ENCODE data around the gene CALN1.

DNA sequence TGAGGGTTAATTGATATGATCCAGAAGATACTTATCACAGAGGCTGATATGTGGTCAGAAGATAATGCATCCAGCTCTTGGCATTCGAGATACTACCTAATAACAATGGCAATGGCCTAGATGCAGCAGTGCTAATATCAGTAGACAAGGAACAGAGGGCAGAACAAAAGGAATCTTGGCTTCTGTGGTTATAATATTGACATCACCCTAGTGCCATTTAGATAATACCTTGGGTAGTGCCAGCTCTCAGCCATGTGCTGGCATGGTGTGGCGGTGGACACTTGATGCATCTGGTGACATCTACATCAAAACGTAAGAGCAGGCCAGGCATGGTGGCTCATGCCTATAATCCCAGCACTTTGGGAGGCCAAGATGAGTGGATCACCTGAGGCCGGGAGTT is 101.8 kb downstream of the CALN1 start:
- TF ChIP-seq HIVEP1 (CRISPR knock-in tag; IDR thresholded peaks at IDR 0.05) (no peak), ZFP30 (CRISPR knock-in tag; IDR thresholded peaks at IDR 0.05; ENCODE audit: borderline replicate concordance) (no peak), EHMT2 (IDR thresholded peaks at IDR 0.05) (no peak), CSDE1 (IDR thresholded peaks at IDR 0.05) (no peak), SIN3A (IDR thresholded peaks at IDR 0.05; ENCODE audit: borderline replicate concordance in 2 of 2, control insufficient read depth in 1 of 2, low read depth in 2 of 2, low read length in 2 of 2) (no peak), ZBTB1 (CRISPR knock-in tag; IDR thresholded peaks at IDR 0.05; ENCODE audit: borderline replicate concordance, low read depth) (no peak), RAD21 (CRISPR knock-in tag; conservative IDR thresholded peaks at IDR 0.05 in 1 of 2, IDR thresholded peaks at IDR 0.05 in 1 of 2) (no peak)
- TF ChIP-seq, protein P1, sequence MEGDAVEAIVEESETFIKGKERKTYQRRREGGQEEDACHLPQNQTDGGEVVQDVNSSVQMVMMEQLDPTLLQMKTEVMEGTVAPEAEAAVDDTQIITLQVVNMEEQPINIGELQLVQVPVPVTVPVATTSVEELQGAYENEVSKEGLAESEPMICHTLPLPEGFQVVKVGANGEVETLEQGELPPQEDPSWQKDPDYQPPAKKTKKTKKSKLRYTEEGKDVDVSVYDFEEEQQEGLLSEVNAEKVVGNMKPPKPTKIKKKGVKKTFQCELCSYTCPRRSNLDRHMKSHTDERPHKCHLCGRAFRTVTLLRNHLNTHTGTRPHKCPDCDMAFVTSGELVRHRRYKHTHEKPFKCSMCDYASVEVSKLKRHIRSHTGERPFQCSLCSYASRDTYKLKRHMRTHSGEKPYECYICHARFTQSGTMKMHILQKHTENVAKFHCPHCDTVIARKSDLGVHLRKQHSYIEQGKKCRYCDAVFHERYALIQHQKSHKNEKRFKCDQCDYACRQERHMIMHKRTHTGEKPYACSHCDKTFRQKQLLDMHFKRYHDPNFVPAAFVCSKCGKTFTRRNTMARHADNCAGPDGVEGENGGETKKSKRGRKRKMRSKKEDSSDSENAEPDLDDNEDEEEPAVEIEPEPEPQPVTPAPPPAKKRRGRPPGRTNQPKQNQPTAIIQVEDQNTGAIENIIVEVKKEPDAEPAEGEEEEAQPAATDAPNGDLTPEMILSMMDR (IDR thresholded peaks at IDR 0.05 in 2 of 3, conservative IDR thresholded peaks at IDR 0.05 in 1 of 3; ENCODE audit: insufficient read depth in 2 of 3, low read depth in 1 of 3, low read length in 3 of 3): no peak
- TF ChIP-seq, protein P2, sequence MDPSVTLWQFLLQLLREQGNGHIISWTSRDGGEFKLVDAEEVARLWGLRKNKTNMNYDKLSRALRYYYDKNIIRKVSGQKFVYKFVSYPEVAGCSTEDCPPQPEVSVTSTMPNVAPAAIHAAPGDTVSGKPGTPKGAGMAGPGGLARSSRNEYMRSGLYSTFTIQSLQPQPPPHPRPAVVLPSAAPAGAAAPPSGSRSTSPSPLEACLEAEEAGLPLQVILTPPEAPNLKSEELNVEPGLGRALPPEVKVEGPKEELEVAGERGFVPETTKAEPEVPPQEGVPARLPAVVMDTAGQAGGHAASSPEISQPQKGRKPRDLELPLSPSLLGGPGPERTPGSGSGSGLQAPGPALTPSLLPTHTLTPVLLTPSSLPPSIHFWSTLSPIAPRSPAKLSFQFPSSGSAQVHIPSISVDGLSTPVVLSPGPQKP (CRISPR knock-in tag; IDR thresholded peaks at IDR 0.05): no peak
